ENCODE results near the gene SRF. TPM values are rescaled to one million over a fixed set of nuclear protein-coding genes. Genes with fewer than 3 reads are reported as not detected.
A peak's percentile ranks its signal among the peaks of the same experiment; 100 is the strongest.

Gene SRF
- total RNA-seq, 2 donors from 2014 or later: 32.7 to 44.2 TPM

DNA sequence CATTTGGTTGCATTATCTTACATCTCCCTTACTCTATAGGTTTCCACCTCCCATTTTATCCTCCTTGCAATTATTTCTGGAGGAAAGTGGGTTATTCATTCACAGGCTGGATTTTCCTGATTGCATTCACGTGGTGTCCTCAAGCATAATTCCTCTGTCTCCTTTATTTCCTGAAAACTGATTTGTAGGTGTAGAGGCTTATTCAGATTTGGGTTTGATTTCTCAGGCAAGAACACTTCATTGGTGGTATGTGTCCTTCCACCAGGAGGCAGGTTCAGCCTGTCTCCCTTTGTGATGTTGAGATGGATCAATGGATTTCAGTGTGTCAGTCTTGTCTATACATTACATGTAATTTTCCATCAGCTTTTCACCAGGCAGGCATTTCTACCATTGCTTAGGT, 40.9 kb downstream of the SRF start:
- WGBS, 2 experiments (ENCODE audit: insufficient coverage in 1 of 2, insufficient read length in 1 of 2): 67% methylated on average over 1 of the region's 1 CpG; no CpG with 5 or more reads in 1 of the 2 experiments
- H3K27me3 Mint-ChIP-seq (ENCODE audit: insufficient read depth): no peaks in the 10 kb centered on the region

DNA sequence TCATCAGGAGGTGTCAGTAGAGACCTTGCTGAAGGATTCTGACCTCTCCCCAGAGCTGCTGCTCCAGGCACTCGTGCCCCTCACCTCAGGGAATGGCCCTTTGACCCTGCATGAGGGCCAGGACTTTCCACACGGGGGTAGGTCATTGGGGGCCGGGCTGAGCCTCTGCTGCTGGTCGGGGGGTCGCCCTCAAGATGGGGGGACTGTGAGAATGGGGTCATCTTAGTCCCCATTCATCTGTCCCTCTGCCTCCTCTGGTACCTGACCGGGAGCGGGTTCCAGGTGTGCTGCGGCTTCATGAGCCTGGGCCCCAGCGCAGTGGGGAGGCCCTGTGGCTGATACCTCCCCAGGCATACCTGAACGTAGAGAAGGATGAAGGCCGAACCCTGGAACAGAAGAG, 42.4 kb downstream of the SRF start:
- 87 to 91% methylated on average over 5 to 11 of the region's 11 CpGs for WGBS, 2 experiments (ENCODE audit: insufficient coverage in 1 of 2, insufficient read length in 1 of 2)
- Histone ChIP-seq H3K4me3 (ENCODE audit: low read length) (no peak overlapping the region), H3K27ac (ENCODE audit: low read depth, low read length) (no peak overlapping the region), H3K27me3 (ENCODE audit: control insufficient read depth, insufficient read depth, low read length, poor library complexity, severe bottlenecking) (no peaks in the 10 kb centered on the region), H3K4me1 (ENCODE audit: control insufficient read depth, insufficient read depth, low read length) (no peaks in the 10 kb centered on the region), H3K36me3 (ENCODE audit: control insufficient read depth, insufficient read depth, low read length) (peaks cover 3% of the 10 kb centered on the region), H3K9ac (ENCODE audit: extremely low read depth, low read length, poor library complexity, severe bottlenecking) (no peak overlapping the region), H3K9me3 (ENCODE audit: control insufficient read depth, low read length) (no peaks in the 10 kb centered on the region)
- Mint-ChIP-seq H3K27me3 (ENCODE audit: insufficient read depth) (no peaks in the 10 kb centered on the region), H3K9me3 (no peaks in the 10 kb centered on the region), H3K36me3 (ENCODE audit: low read depth) (peaks cover 10% of the 10 kb centered on the region), H3K4me1 (no peaks in the 10 kb centered on the region), H3K4me3 (no peak overlapping the region), H3K27ac (peak overlapping the region; percentile 11)
- no peak for DNase-seq
- TF ChIP-seq, protein P1, sequence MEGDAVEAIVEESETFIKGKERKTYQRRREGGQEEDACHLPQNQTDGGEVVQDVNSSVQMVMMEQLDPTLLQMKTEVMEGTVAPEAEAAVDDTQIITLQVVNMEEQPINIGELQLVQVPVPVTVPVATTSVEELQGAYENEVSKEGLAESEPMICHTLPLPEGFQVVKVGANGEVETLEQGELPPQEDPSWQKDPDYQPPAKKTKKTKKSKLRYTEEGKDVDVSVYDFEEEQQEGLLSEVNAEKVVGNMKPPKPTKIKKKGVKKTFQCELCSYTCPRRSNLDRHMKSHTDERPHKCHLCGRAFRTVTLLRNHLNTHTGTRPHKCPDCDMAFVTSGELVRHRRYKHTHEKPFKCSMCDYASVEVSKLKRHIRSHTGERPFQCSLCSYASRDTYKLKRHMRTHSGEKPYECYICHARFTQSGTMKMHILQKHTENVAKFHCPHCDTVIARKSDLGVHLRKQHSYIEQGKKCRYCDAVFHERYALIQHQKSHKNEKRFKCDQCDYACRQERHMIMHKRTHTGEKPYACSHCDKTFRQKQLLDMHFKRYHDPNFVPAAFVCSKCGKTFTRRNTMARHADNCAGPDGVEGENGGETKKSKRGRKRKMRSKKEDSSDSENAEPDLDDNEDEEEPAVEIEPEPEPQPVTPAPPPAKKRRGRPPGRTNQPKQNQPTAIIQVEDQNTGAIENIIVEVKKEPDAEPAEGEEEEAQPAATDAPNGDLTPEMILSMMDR (conservative IDR thresholded peaks at IDR 0.05): no peak

More for the DNA sequence above, 40.9 kb downstream of the SRF start:
- Histone ChIP-seq H3K36me3 (ENCODE audit: control insufficient read depth, insufficient read depth, low read length) (peaks cover 3% of the 10 kb centered on the region), H3K9ac (ENCODE audit: extremely low read depth, low read length, poor library complexity, severe bottlenecking) (no peak overlapping the region), H3K27me3 (ENCODE audit: control insufficient read depth, insufficient read depth, low read length, poor library complexity, severe bottlenecking) (no peaks in the 10 kb centered on the region), H3K9me3 (ENCODE audit: control insufficient read depth, low read length) (no peaks in the 10 kb centered on the region), H3K4me1 (ENCODE audit: control insufficient read depth, insufficient read depth, low read length) (no peaks in the 10 kb centered on the region), H3K4me3 (ENCODE audit: low read length) (no peak overlapping the region), H3K27ac (ENCODE audit: low read depth, low read length) (no peak overlapping the region)
- Mint-ChIP-seq H3K36me3 (ENCODE audit: low read depth) (peaks cover 12% of the 10 kb centered on the region), H3K4me3 (no peak overlapping the region), H3K4me1 (no peaks in the 10 kb centered on the region), H3K27ac (no peak overlapping the region), H3K9me3 (no peaks in the 10 kb centered on the region)
- no peak for DNase-seq
- TF ChIP-seq, protein P1 (conservative IDR thresholded peaks at IDR 0.05): peak; percentile 62

DNA sequence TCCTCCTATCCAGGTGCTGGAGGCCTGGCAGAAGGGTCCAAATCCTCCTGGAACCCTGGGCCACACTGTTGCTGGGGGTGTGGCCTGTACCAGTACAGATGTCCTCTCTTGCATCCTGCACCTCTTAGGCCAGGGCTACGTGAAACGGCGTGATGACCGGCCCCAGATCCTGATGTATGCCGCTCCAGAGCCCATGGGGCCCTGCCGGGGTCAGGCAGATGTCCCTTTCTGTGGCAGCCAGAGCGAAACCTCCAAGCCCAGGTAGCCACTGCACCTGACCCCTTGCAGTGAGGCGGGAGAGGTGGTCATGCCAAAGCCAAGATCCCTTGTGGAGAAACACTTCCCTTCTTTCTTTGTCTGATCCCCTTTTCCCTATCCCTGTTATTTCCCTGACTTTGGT, 44.0 kb downstream of the SRF start:
- Mint-ChIP-seq H3K36me3 (ENCODE audit: low read depth) (peaks cover 16% of the 10 kb centered on the region), H3K27ac (no peak overlapping the region)
- 94 to 96% methylated on average over 6 to 8 of the region's 8 CpGs for WGBS, 2 experiments (ENCODE audit: insufficient coverage in 1 of 2, insufficient read length in 1 of 2)

More for the DNA sequence above, 44.0 kb downstream of the SRF start:
- Mint-ChIP-seq H3K27me3 (ENCODE audit: insufficient read depth) (no peaks in the 10 kb centered on the region), H3K4me1 (no peaks in the 10 kb centered on the region), H3K9me3 (no peaks in the 10 kb centered on the region), H3K4me3 (no peak overlapping the region)
- TF ChIP-seq, protein P1 (conservative IDR thresholded peaks at IDR 0.05): no peak
- no peaks in the 10 kb centered on the region for H3K27me3 ChIP-seq (ENCODE audit: control insufficient read depth, insufficient read depth, low read length, poor library complexity, severe bottlenecking)
- no peak overlapping the region for H3K27ac ChIP-seq (ENCODE audit: low read depth, low read length)
- H3K9ac ChIP-seq (ENCODE audit: extremely low read depth, low read length, poor library complexity, severe bottlenecking): no peak overlapping the region
- H3K4me1 ChIP-seq (ENCODE audit: control insufficient read depth, insufficient read depth, low read length): no peaks in the 10 kb centered on the region
- DNase-seq: no peak
- no peak overlapping the region for H3K4me3 ChIP-seq (ENCODE audit: low read length)
- peaks cover 3% of the 10 kb centered on the region for H3K36me3 ChIP-seq (ENCODE audit: control insufficient read depth, insufficient read depth, low read length)
- H3K9me3 ChIP-seq (ENCODE audit: control insufficient read depth, low read length): no peaks in the 10 kb centered on the region

Data from endodermal cell (in vitro differentiated cells).